Measurements from ENCODE around the gene RAE1.

The RAE1 gene

GRCh38 chr20:57401565-57401918 is 50.5 kb downstream of the RAE1 start:
- no peak for DNase-seq

- no peak for DNase-seq
These were observed 51.4 kb downstream of the RAE1 start for GRCh38 chr20:57402206-57403125.

GRCh38 chr20:57403216-57403615 is 52.2 kb downstream of the RAE1 start:
- no peak for DNase-seq

- no peak for DNase-seq
These were observed 53.0 kb downstream of the RAE1 start for GRCh38 chr20:57404006-57404405.

- DNase-seq: no peak
These were observed 53.5 kb downstream of the RAE1 start for GRCh38 chr20:57404419-57405072.

GRCh38 chr20:57405236-57406016 is 54.4 kb downstream of the RAE1 start:
- no peak for DNase-seq

GRCh38 chr20:57407541-57407956 is 56.5 kb downstream of the RAE1 start:
- DNase-seq: no peak

GRCh38 chr20:57408131-57408530 is 57.1 kb downstream of the RAE1 start:
- no peak for DNase-seq

- no peak for DNase-seq
These were observed 57.6 kb downstream of the RAE1 start for GRCh38 chr20:57408536-57409233.

GRCh38 chr20:57409316-57409671 is 58.2 kb downstream of the RAE1 start:
- DNase-seq: no peak

GRCh38 chr20:57409672-57410397 is 58.8 kb downstream of the RAE1 start:
- DNase-seq: no peak

GRCh38 chr20:57410398-57410920 is 59.4 kb downstream of the RAE1 start:
- no peak for DNase-seq

- DNase-seq: no peak
These were observed 59.9 kb downstream of the RAE1 start for GRCh38 chr20:57410924-57411323.

- no peak for DNase-seq
These were observed 60.6 kb downstream of the RAE1 start for GRCh38 chr20:57411406-57412283.

- no peak for DNase-seq
These were observed 61.4 kb downstream of the RAE1 start for GRCh38 chr20:57412347-57413029.

GRCh38 chr20:57413986-57414385 is 62.9 kb downstream of the RAE1 start:
- DNase-seq: no peak

- no peak for DNase-seq
These were observed 64.0 kb downstream of the RAE1 start for GRCh38 chr20:57414867-57415592.

- DNase-seq: no peak
These were observed 64.7 kb downstream of the RAE1 start for GRCh38 chr20:57415771-57416170.

GRCh38 chr20:57416296-57417022 is 65.4 kb downstream of the RAE1 start:
- DNase-seq: no peak

Measured in SIG-M5 (cell line).